HG03457 (cell line): ENCODE data around the gene IL6R.
"Not testable (repeated sequence)": the region's sequence is repeated elsewhere in the genome, so short reads cannot be mapped to it uniquely, and the experiment has no call there.

Source experiments
- ATAC-seq: cut with Tn5 transposase; IDR thresholded peaks from one replicate; pipeline ENCODE4 v1.9.1; 2021; ENCODE audit warnings: moderate number of reproducible peaks; ENCODE audit not compliant: unreplicated experiment

IL6R gene

GRCh38 chr1:154478639-154479038, 73.5 kb downstream of the IL6R start:
- no peak for ATAC-seq

- no peak for ATAC-seq
These were observed 74.8 kb downstream of the IL6R start for GRCh38 chr1:154479764-154480421.

GRCh38 chr1:154481053-154481452, 75.9 kb downstream of the IL6R start:
- ATAC-seq: no peak

GRCh38 chr1:154483941-154484803, 79.0 kb downstream of the IL6R start:
- ATAC-seq: no peak

GRCh38 chr1:154485106-154485505, 80.0 kb downstream of the IL6R start:
- ATAC-seq: no peak

GRCh38 chr1:154485910-154486496, 80.9 kb downstream of the IL6R start:
- ATAC-seq: no peak

- ATAC-seq: not testable (repeated sequence)
These were observed 81.6 kb downstream of the IL6R start for GRCh38 chr1:154486756-154487155.

GRCh38 chr1:154488922-154489321, 83.8 kb downstream of the IL6R start:
- no peak for ATAC-seq

- no peak for ATAC-seq
These were observed 84.6 kb downstream of the IL6R start for GRCh38 chr1:154489695-154490274.

- ATAC-seq: no peak
These were observed 85.2 kb downstream of the IL6R start for GRCh38 chr1:154490317-154490716.

GRCh38 chr1:154492115-154492514, 87.0 kb downstream of the IL6R start:
- ATAC-seq: no peak

GRCh38 chr1:154493276-154493675, 88.1 kb downstream of the IL6R start:
- ATAC-seq: no peak

- no peak for ATAC-seq
These were observed 90.5 kb downstream of the IL6R start for GRCh38 chr1:154495496-154496273.

GRCh38 chr1:154496383-154496782, 91.2 kb downstream of the IL6R start:
- ATAC-seq: no peak

- no peak for ATAC-seq
These were observed 92.1 kb downstream of the IL6R start for GRCh38 chr1:154497026-154497806.

- ATAC-seq: no peak
These were observed 94.3 kb downstream of the IL6R start for GRCh38 chr1:154499446-154499845.

- no peak for ATAC-seq
These were observed 95.4 kb downstream of the IL6R start for GRCh38 chr1:154500533-154500932.

GRCh38 chr1:154501423-154502065, 96.4 kb downstream of the IL6R start:
- no peak for ATAC-seq

GRCh38 chr1:154502066-154502743, 97.1 kb downstream of the IL6R start, which contains the start of the genes SHE and TDRD10:
Gene SHE (minus strand): TSS chr1:154502412. CDS start chr1:154502026, 386 bp downstream.
Gene TDRD10 (plus strand): TSS chr1:154502219. CDS start chr1:154506904, 4,685 bp downstream.
- ATAC-seq: no peak
